Nephron progenitor cell (in vitro differentiated cells): ENCODE data around the gene ZFP42.

Experiments used
- DNase-seq: peaks from one replicate; pipeline ENCODE4 v3.0.0; 2021
- H3K27ac Mint-ChIP-seq: 2 replicates; pipeline ENCODE4 v1.8.0; 2021; ENCODE audit warnings: mild to moderate bottlenecking, moderate library complexity, mixed read lengths
- H3K27me3 Mint-ChIP-seq: 2 replicates; pipeline ENCODE4 v1.8.0; 2021; ENCODE audit warnings: mild to moderate bottlenecking, low read depth, mixed read lengths; ENCODE audit not compliant: poor library complexity
- H3K36me3 Mint-ChIP-seq: 2 replicates; pipeline ENCODE4 v1.8.0; 2021; ENCODE audit warnings: low read depth, mixed read lengths
- H3K4me1 Mint-ChIP-seq: 2 replicates; pipeline ENCODE4 v1.8.0; 2021; ENCODE audit warnings: mixed read lengths
- H3K4me3 Mint-ChIP-seq: 2 replicates; pipeline ENCODE4 v1.8.0; 2021; ENCODE audit warnings: mild to moderate bottlenecking, moderate library complexity, mixed read lengths
- H3K9me3 Mint-ChIP-seq: 2 replicates; pipeline ENCODE4 v1.8.0; 2021; ENCODE audit warnings: mild to moderate bottlenecking, moderate library complexity, mixed read lengths
- TF ChIP-seq, protein P1 (sequence below): fragments of 200-600 bp; sonication (generic); IDR thresholded peaks from 2 replicates; pipeline ENCODE4 v1.5.0; 2021; ENCODE audit warnings: antibody characterized with exemption

The ZFP42 gene

GRCh38 chr4:188012426-188012945 lies 16.9 kb downstream of the ZFP42 start:
- Mint-ChIP-seq H3K27me3 (no peaks in the 10 kb centered on the region), H3K4me1 (peaks cover 17% of the 10 kb centered on the region), H3K36me3 (no peaks in the 10 kb centered on the region), H3K27ac (no peak overlapping the region), H3K9me3 (no peaks in the 10 kb centered on the region), H3K4me3 (no peak overlapping the region)
- TF ChIP-seq, protein P1, sequence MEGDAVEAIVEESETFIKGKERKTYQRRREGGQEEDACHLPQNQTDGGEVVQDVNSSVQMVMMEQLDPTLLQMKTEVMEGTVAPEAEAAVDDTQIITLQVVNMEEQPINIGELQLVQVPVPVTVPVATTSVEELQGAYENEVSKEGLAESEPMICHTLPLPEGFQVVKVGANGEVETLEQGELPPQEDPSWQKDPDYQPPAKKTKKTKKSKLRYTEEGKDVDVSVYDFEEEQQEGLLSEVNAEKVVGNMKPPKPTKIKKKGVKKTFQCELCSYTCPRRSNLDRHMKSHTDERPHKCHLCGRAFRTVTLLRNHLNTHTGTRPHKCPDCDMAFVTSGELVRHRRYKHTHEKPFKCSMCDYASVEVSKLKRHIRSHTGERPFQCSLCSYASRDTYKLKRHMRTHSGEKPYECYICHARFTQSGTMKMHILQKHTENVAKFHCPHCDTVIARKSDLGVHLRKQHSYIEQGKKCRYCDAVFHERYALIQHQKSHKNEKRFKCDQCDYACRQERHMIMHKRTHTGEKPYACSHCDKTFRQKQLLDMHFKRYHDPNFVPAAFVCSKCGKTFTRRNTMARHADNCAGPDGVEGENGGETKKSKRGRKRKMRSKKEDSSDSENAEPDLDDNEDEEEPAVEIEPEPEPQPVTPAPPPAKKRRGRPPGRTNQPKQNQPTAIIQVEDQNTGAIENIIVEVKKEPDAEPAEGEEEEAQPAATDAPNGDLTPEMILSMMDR = no peak
- DNase-seq = no peak

DNA sequence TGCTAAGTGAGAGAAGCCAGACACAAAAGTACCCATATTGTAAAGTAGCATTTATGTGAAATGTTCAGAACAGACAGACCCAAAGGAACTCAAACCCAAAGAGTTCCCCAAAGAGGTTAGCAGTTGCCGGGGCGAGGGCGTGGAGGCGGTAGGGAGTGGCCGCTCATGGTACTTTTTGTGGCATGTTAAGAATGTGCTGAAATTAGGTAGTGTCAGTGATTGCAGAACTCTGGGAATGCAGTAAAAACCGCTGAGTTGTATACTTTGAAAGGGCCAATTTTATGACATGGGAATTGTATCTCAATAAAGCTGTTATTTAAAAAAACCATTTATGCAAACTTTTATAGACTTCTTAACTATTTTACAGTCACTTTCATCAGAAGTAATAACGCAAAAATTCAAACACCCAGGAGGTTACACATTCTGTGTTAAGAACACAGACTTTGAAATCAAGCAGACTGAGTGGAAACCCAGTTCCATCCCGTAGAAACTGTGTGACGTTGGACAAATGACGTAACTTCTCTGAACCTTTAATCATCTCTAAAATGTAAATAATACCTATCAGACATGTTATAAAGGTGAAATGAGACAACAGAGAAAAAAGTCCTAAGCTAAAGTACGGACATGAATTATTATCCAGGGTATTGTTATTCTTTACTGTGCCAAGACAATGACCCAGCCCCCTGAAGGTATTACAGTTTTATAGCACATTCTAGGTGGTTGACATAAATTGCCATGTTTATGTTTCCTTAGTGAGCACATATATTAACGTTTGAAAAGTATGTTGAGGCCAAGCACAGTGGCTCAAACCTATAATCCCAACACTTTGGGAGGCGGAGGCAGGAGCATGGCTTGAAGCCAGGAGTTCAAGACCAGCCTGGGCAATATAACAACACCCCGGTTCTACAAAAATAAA lies 19.7 kb downstream of the ZFP42 start:
- TF ChIP-seq, protein P1 = no peak
- Mint-ChIP-seq H3K36me3 (no peaks in the 10 kb centered on the region), H3K4me1 (peaks cover 17% of the 10 kb centered on the region), H3K4me3 (no peak overlapping the region), H3K27me3 (no peaks in the 10 kb centered on the region), H3K27ac (no peak overlapping the region), H3K9me3 (no peaks in the 10 kb centered on the region)
- DNase-seq = peak; percentile 14

DNA sequence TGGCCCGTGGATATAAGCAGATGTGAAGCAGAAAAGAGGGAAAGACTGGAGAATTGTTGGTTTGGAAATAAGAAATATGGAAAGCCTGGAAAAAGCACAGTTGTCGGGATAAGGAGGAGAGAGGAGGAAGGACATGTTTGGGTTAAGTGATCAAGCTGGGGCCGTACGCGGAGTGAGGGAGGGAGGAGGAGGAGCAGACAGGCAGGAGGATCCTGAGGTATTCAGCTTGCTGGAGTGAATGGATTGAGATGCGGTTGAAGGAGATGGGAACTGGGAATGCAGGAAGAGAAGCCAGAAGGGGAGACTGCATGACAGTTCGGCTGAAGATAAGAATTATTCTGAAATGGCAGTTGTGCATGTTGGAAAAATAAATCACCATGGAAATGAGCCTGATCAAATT lies 21.2 kb downstream of the ZFP42 start:
- Mint-ChIP-seq H3K4me3 (peak overlapping the region; percentile 41), H3K27ac (no peak overlapping the region), H3K4me1 (peaks cover 20% of the 10 kb centered on the region), H3K27me3 (no peaks in the 10 kb centered on the region), H3K9me3 (no peaks in the 10 kb centered on the region), H3K36me3 (no peaks in the 10 kb centered on the region)
- no peak for DNase-seq
- TF ChIP-seq, protein P1 = no peak

GRCh38 chr4:188018262-188018661 lies 22.7 kb downstream of the ZFP42 start:
- Mint-ChIP-seq H3K27ac (no peak overlapping the region), H3K36me3 (no peaks in the 10 kb centered on the region), H3K4me1 (peaks cover 35% of the 10 kb centered on the region), H3K27me3 (no peaks in the 10 kb centered on the region), H3K9me3 (no peaks in the 10 kb centered on the region), H3K4me3 (no peak overlapping the region)
- no peak for DNase-seq
- TF ChIP-seq, protein P1 = no peak

- TF ChIP-seq, protein P1 = no peak
- H3K4me1 Mint-ChIP-seq = peaks cover 23% of the 10 kb centered on the region
- no peaks in the 10 kb centered on the region for H3K27me3 Mint-ChIP-seq
- peak overlapping the region; percentile 65 for H3K27ac Mint-ChIP-seq
- H3K36me3 Mint-ChIP-seq = no peaks in the 10 kb centered on the region
- DNase-seq = peak; percentile 23
- H3K4me3 Mint-ChIP-seq = no peak overlapping the region
- no peaks in the 10 kb centered on the region for H3K9me3 Mint-ChIP-seq
Observed at GRCh38 chr4:188021548-188022249, 26.1 kb downstream of the ZFP42 start.
